Vagina (tissue), 2 donors: ENCODE measurements around the gene PTGES. TPM values are rescaled to one million over a fixed set of nuclear protein-coding genes. Genes with fewer than 3 reads are reported as not detected.

Source experiments
- DNase-seq, 2 donors: peaks; one replicate each; pipeline ENCODE4 v3.0.0-alpha.2; 2017; ENCODE audit errors: extremely low spot score in 2 of 2
- H3K27ac ChIP-seq: fragments of 200-600 bp; sonication (generic); one replicate; pipeline ENCODE4 v1.5.1; 2019
- H3K27me3 ChIP-seq: fragments of 200-600 bp; sonication (generic); one replicate; pipeline ENCODE4 v1.5.1; 2019
- H3K36me3 ChIP-seq, 2 donors: fragments of 200-600 bp; sonication (generic); one replicate each; pipeline ENCODE4 v1.5.1; 2017 to 2019
- H3K4me1 ChIP-seq: fragments of 200-600 bp; sonication (generic); one replicate; pipeline ENCODE4 v1.5.1; 2019
- H3K4me3 ChIP-seq, 2 donors: fragments of 200-600 bp; sonication (generic); 1 replicate in 1 of 2; 2 replicates in 1 of 2; pipeline ENCODE4 v1.5.1; 2016 to 2019
- H3K9me3 ChIP-seq: fragments of 200-600 bp; sonication (generic); one replicate; pipeline ENCODE4 v1.5.1; 2019
- POLR2A ChIP-seq, 2 donors: fragments of 450-650 bp; IDR thresholded peaks; one replicate each; pipeline ENCODE4 v1.6.1; 2017; ENCODE audit warnings: antibody characterized with exemption in 2 of 2, mild to moderate bottlenecking in 2 of 2, moderate library complexity in 2 of 2
- POLR2AphosphoS5 ChIP-seq, 2 donors: sonication (generic); formaldehyde crosslinking; IDR thresholded peaks; one replicate each; pipeline ENCODE4 v1.9.0; 2017; ENCODE audit warnings: antibody characterized with exemption in 2 of 2, mild to moderate bottlenecking in 2 of 2, low read depth in 1 of 2; ENCODE audit not compliant: insufficient read depth in 1 of 2
- intact Hi-C: fragments of 100-400 bp; cut with DNase I; formaldehyde crosslinking; loops from one replicate; pipeline ENCODE4 v1.15.1; 2023
- total RNA-seq: library from RNA; depleted of rRNA; stranded (reverse); fragments of >200 nt; gene quantifications from one replicate; pipeline ENCODE4 v1.2.3, GENCODE V29; 2016
- TF ChIP-seq, protein P1 (sequence below), 3 experiments: fragments of 450-650 bp in 2 of 3; fragments of 200-600 bp in 1 of 3; sonication (generic) in 1 of 3; IDR thresholded peaks; one replicate each; pipeline ENCODE4 v1.5.1; 2017 to 2019; ENCODE audit warnings: antibody characterized with exemption in 3 of 3, mild to moderate bottlenecking in 2 of 3, moderate library complexity in 2 of 3

PTGES gene
- total RNA-seq, 1 donor from 2014 or later, result 18.9 TPM

DNA sequence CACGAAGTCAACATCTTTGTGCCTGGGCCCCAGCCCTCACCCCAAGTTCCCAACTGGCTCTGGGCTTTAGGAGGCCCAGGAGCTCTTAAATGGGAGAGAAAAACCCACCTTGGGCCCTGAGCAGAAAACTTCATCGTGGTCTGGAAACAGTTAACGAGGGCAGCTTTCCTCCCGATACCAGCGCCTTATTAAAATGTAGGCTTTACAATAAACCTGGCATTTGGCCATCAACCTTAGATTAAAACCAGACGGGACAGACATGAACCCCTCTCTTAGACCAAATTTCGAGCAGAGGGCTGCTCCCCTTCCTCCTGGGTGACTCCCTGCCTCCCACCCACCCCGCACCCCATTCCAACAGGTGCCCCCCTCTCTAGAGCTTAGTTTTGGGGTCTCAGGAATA, 48.0 kb downstream of the PTGES start:
- Histone ChIP-seq H3K9me3 (no peaks in the 10 kb centered on the region), H3K27me3 (no peaks in the 10 kb centered on the region), H3K4me3 (no peak overlapping the region), H3K27ac (peak overlapping the region; percentile 86), H3K4me1 (peaks cover 35% of the 10 kb centered on the region), H3K36me3 (no peaks in the 10 kb centered on the region)
- TF ChIP-seq, protein P1, sequence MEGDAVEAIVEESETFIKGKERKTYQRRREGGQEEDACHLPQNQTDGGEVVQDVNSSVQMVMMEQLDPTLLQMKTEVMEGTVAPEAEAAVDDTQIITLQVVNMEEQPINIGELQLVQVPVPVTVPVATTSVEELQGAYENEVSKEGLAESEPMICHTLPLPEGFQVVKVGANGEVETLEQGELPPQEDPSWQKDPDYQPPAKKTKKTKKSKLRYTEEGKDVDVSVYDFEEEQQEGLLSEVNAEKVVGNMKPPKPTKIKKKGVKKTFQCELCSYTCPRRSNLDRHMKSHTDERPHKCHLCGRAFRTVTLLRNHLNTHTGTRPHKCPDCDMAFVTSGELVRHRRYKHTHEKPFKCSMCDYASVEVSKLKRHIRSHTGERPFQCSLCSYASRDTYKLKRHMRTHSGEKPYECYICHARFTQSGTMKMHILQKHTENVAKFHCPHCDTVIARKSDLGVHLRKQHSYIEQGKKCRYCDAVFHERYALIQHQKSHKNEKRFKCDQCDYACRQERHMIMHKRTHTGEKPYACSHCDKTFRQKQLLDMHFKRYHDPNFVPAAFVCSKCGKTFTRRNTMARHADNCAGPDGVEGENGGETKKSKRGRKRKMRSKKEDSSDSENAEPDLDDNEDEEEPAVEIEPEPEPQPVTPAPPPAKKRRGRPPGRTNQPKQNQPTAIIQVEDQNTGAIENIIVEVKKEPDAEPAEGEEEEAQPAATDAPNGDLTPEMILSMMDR (IDR thresholded peaks at IDR 0.05), result no peak
- TF ChIP-seq POLR2AphosphoS5 (IDR thresholded peaks at IDR 0.05; ENCODE audit: insufficient read depth in 1 of 2, low read depth in 1 of 2) (no peak), POLR2A (IDR thresholded peaks at IDR 0.05) (no peak)
- no peak for DNase-seq
- intact Hi-C loops, result no loop called here

DNA sequence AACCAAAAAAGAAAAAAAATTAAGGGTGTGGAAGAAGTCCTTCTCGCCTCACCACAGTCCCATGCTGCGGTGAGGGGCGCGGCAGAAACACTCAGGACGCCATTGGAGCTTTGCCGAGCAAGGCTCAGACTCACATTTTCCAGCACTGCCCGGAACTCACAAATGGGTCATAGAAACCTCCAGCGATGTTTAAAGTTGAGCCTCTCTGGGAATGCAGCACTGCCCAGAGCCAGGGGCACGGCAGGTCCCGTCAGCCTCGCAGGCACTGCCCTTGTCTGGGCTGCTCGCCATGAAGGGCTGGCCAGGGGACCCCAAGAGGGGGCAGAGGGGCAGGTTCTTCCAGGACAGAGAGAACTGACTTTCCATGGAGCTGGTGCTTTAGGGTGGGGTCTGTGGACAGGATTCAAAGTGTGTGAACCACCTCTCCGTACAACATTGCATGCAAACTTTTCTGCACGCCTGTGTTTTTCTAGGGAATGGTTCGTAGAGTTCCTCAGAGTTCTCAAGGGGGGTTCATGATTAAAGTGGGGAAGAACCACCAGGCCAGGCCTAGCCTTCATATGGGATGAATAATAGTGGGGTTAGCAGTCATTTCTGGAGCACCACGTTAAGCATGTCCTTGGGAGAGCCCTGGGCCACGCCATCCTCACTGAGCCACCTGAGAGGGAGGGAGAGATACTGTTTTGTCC, 49.0 kb downstream of the PTGES start:
- DNase-seq, result no peak
- TF ChIP-seq POLR2A (IDR thresholded peaks at IDR 0.05) (no peak), POLR2AphosphoS5 (IDR thresholded peaks at IDR 0.05; ENCODE audit: insufficient read depth in 1 of 2, low read depth in 1 of 2) (peak in 1 of 2 donors; percentile 70)
- TF ChIP-seq, protein P1 (IDR thresholded peaks at IDR 0.05), result no peak
- Histone ChIP-seq H3K27ac (peak overlapping the region; percentile 86), H3K9me3 (no peaks in the 10 kb centered on the region), H3K4me3 (peak overlapping the region in 1 of 2 donors; percentile 20), H3K4me1 (peaks cover 37% of the 10 kb centered on the region), H3K27me3 (no peaks in the 10 kb centered on the region), H3K36me3 (no peaks in the 10 kb centered on the region)
- intact Hi-C loops, result no loop called here

- intact Hi-C loops, result no loop called here
- Histone ChIP-seq H3K27me3 (no peaks in the 10 kb centered on the region), H3K4me1 (peaks cover 47% of the 10 kb centered on the region), H3K36me3 (no peaks in the 10 kb centered on the region), H3K27ac (peak overlapping the region; percentile 86), H3K4me3 (no peak overlapping the region), H3K9me3 (no peaks in the 10 kb centered on the region)
- DNase-seq, result no peak
- TF ChIP-seq POLR2AphosphoS5 (IDR thresholded peaks at IDR 0.05; ENCODE audit: insufficient read depth in 1 of 2, low read depth in 1 of 2), result peak; percentile 42 to 64
- TF ChIP-seq, protein P1 (IDR thresholded peaks at IDR 0.05), result no peak
Observed at GRCh38 chr9:129702589-129703520, 50.0 kb downstream of the PTGES start.

DNA sequence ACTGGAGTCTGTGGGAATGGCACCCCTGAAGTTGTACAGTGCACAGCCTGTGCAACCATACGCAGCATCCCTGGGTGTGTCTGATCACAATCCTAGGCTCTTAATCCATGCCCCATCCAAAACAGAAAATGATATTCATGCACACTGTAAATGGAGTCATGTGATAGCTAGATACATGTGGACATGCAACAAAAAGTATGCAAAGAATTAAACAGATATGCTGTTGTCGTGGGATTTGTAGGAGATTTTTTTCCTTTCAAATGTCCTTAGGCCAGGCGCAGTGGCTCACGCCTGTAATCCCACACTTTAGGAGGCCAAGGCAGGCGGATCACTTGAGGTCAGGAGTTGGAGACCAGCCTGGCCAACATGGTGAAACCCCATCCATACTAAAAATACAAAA, 51.3 kb downstream of the PTGES start:
- H3K4me3 ChIP-seq, result no peak overlapping the region
- H3K4me1 ChIP-seq, result peaks cover 55% of the 10 kb centered on the region
- H3K27ac ChIP-seq, result peak overlapping the region; percentile 86
- H3K36me3 ChIP-seq, result no peaks in the 10 kb centered on the region
- TF ChIP-seq, protein P1 (IDR thresholded peaks at IDR 0.05), result no peak
- no peak for TF ChIP-seq POLR2AphosphoS5 (IDR thresholded peaks at IDR 0.05; ENCODE audit: insufficient read depth in 1 of 2, low read depth in 1 of 2)
- no peak for TF ChIP-seq POLR2A (IDR thresholded peaks at IDR 0.05)
- no peak for DNase-seq
- no peaks in the 10 kb centered on the region for H3K27me3 ChIP-seq
- intact Hi-C loops, result no loop called here
- H3K9me3 ChIP-seq, result no peaks in the 10 kb centered on the region
